Measurements from ENCODE around the gene SGIP1.
"Not testable (repeated sequence)": the region's sequence is repeated elsewhere in the genome, so short reads cannot be mapped to it uniquely, and the experiment has no call there.

The SGIP1 gene

DNA sequence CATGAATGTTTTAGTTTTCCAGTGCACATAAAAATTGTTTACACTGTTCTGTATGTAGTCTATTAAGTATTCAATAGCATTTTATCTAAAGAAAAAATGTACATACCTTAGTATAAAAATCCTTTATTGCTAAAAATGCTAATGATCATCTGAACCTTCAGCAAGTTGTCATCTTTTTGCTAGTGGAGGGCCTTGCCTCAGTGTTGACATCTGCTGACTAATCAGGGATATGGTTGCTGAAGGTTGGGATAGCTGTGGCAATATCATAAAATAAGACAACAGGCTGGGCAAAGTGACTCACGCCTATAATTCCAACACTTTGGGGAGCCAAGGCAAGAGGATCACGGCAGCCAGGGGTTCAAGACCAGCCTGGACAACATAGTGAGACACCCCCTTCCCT is 227.3 kb downstream of the SGIP1 start:
- no peak for DNase-seq

DNA sequence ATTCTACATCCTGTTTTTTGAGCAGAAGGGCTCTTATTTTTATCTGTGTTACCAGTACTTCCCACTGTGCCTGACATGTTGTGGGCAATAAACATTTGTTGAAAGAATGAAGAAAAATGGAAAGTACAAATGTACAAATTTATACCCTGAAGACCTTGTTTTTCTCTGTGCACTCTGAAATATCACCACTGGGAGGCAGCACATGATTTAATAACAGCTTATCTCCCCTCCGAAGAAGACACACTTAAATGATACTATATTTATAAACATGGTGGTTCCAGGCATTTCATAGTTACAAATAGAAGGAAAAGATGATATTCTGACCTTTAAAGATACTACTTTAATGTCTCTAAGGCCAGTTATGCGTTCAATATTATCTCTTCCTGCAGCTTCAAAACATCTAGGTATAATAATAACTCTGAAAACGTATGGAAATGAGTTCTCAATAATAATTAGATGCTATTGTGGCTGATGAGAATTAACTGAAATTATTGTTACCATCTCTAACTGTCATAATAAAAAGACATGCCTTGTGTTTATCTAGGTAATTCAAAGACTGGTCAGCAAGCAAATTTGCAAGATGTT is 231.1 kb downstream of the SGIP1 start:
- peak in 13 of 56 donors; percentile 0 to 73 (median 10) for DNase-seq

DNA sequence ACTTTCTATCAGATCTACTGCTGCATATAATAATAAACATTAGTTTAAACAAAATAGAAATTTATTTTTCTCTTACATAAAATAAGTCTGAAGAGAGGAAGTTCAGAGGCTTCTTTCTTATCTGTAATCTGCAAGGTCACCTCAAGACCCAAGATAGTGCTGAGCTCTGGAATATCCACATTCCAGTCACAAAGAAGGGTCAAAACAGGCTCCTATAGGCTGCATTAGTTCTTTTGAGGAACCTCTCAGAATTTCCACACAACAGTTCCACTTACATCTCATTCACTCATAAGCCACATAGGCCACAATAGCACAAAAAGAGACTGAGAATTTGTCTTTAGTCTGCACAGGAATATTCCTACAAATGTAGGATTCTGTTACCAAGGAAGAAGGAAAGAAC is 233.7 kb downstream of the SGIP1 start:
- no peak for DNase-seq

DNA sequence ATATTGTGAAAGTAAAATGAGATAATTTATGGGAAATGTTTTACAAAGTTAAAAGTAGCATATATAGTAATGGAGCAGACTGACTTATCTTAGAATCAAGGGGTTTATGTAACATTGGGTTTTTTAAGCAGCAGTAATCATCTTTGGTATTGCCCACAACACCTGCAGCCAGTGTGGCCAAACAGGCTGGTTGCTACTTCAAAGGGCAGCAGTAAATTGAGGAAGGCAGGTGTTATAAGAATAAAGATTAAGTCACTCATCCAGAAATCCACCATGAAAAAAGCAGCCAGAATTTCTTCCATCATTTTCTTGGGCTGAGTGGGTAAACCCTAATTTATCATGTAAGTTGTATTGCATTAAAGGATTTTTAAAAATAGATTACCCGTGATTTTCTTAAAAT is 235.0 kb downstream of the SGIP1 start:
- DNase-seq: no peak

DNA sequence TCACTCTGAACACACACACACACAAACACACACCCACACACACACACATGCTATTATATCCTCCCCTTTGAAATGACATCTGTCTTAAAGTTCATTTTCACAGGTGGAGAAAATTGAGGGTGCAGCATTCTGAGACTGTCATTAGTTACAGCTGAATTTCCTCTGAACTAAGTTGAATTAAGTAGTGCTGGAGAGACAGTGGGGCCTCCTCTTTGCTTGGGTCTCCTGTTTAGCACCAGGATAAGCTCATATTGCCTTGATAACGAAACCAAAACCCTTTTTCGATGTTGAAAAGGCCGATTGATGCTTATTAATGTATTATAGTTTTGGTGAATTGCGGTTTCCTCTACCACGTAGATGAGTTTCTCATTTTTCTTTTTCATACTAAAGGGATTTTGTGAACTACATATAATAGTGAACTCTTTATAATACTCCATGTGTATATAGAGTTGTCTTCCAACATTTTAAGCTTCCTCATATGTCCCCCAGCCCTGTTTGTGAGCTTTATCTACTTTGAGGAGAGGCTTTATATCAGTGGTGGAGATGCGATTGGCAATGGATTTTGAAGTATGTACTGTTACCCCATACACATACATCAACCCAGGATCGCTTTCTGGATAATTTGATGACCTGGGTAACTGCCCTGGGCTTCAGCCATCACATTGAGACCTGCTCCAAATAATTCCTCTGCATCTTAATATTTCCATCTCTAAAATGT is 235.7 kb downstream of the SGIP1 start:
- no peak for DNase-seq

DNA sequence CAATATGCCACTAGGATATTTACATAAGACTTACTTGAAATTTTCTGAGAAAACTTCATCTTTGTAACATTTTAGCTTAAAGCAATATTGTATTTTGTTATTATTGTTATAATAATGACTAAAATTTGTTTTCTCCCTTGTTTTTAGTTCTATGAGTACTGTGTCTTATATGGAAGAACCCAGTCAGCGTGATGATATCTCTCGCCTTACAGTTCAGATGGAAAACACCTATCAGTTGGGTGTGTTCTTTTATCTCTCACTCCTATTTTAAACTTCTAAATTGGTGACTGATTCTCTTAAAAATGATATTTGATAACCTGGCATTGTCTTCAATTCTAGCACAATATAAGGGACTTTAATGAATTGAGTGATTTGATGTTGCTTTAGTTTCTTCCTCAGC is 236.3 kb downstream of the SGIP1 start:
- no peak for DNase-seq

DNA sequence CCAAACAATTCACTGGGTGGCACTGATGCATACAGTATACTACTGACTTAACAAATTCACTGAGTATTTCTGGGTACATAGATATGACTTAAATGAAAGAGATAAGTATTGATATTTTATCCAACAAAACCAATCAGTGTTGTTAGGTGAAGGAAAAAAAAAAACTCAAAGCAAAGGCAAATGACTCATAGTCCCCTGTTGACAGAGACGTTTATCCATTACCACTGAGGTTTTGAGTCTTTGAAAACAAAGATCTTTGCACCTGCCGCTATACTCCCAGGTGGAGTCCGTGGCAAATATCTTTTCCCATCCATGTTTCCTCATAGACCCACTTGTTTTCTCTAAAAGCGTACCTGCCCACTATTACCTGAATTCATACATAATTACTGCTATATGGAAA is 236.7 kb downstream of the SGIP1 start:
- DNase-seq: no peak

DNA sequence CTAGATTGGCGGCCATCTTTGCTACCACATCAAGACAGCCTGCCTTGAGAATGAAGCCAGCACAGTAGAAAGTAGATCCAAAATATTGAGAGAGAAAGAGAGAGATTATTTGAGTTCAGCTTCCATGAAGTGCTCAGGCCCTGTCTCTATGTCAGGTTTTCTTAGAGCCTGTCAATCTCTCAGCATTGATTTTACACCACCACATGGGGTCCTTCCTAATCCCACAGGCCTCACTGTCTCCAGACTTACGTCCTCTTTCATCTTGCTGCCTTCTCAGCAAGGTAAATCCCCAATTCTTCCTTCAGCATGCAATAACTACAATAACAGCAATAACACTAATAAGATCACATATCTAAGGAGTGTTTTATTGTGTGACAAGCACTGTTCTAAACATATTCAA is 239.3 kb downstream of the SGIP1 start:
- no peak for DNase-seq

DNA sequence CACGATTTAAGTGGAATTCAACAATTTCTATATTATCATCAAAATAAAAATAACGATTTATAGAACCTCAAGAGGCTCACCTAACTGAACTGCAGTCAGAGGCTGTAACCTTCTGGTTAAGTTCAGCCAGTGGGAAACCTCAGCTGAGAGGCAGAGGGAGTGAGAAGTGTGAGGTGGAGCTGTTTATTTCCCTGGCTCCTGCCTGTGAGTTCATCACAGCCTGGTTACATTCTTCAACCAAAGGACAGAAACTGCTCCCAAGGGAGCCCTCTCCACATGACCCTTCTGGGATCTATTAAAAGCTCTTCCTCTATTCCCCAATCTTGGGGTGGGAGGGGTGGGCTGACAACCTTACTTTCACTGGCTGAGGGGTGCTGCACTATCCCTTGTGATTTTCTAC is 240.5 kb downstream of the SGIP1 start:
- DNase-seq: no peak

DNA sequence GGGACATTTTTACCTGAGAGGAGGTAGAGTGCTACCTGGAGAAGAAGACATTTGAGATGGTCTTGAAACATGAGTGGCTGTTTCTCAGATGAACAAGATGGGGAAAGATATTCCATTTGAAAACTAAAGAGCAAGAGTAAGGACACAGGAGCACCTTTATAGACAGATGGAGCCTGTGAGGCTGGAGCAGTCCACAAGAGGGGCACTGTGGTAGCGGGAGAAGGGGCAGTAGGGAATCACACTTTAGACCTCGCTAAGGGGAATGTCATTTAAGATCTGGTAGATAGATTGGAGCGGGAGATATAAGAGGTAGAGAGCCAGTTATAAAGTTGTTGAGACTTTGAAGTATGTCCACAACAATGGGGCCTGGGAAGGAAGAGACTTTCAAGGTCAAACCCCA is 241.7 kb downstream of the SGIP1 start:
- DNase-seq: no peak

DNA sequence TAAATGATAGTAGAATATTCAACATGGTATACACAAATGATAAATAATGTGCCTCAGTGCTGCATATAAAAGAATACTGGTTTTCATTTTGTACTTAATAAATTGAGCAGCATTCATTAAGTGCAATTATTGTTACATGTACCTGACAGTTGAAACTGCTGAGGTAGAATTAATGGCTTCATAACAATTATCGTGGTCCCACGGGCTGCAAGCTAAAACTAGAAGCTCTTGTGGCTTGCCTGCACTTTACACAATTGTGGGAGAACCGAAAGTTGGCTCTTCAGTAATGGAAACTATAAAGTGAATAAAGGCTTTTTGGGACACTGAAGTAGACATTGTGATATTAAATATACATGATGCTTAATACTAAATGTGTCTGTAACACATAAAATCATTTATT is 243.9 kb downstream of the SGIP1 start:
- DNase-seq: no peak

DNA sequence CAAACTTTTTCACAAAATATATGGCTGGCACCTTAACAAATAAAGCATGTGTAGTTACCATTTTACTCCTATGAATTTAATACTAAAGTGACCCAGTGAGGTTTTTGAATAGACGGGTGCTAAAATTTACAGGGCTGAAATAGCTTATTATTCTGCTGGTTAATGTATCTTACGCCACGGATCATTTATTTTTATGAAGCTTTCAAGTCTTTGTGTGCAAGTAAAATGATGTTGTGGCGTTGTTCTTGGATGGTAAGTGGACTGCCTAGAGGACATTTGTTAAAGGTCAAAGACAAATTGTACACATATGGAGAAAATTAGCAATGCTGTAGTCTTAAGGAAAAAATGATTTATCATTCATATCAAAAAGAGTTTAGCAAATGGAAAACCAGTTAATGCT is 244.3 kb downstream of the SGIP1 start:
- no peak for DNase-seq

DNA sequence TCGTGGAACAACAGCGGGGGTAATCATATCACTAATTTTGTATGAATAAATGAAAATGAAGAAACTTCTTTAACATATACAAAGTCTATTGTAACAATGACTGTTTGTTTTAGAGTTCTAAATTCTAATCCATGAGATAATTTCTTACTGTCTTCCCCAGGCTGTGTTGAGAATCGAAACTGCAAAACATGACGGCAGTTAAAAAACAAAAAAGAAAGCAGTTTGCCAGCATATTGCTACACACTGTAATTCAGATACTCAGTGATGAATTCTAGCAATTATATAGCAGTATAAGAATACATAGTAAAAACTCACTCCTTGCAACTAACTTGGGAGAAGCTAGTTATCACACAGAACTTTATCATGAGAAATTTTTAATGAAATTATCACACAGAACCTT is 245.0 kb downstream of the SGIP1 start:
- DNase-seq: no peak

DNA sequence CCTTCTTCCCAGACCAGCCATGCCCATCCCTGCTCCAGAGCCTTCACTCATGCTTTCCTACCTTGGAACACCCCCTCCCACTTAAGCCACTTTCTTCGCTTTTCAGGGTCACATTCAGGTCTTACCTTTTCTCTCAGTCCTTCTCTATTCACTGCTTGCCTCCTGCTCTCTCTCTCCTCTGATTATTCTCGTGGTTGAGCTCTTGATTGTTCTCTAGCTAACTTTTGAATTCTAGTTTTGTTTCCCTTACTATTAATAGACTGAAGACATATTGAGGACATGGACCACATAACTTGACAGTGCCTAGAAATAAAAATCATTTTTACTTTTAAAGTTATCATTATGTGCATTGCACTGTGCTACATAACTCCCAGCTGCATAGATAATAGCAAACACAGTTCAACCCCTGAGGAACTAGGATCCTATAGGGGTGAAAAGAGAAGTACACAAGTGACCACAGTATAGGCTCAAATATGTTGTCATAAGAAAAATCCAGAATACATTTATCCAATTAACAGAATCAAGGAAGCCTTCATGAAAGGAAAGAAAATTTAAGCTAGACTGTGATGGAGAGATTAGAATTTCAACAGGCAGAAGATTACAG is 245.6 kb downstream of the SGIP1 start:
- no peak for DNase-seq

DNA sequence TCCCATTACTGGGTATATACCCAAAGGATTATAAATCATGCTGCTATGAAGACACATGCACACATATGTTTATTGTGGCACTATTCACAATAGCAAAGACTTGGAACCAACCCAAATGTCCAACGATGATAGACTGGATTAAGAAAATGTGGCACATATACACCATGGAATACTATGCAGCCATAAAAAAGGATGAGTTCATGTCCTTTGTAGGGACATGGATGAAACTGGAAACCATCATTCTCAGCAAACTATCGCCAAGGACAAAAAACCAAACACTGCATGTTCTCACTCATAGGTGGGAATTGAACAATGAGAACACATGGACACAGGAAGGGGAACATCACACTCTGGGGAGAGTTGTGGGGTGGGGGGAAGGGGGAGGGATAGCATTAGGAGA is 251.8 kb downstream of the SGIP1 start:
- DNase-seq: not testable (repeated sequence)

DNA sequence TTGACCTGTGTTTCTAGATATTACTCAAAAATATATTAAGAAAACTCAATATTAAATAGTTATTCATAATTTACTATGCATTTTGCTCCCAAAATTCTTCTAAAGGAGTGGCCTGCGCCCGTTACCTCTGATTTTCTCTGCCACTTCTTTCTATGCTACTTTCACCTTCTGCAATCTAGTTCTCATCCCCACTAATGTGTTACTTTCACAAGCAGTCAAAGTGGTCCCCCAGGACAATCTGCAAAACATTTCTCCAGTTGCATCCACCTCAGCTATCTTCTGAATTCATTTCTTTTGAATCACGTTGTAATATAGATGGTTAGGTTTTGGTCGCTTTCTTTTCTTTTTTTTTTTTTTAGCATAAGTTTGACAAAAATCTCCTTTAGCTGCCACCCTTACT is 253.7 kb downstream of the SGIP1 start:
- no peak for DNase-seq

DNA sequence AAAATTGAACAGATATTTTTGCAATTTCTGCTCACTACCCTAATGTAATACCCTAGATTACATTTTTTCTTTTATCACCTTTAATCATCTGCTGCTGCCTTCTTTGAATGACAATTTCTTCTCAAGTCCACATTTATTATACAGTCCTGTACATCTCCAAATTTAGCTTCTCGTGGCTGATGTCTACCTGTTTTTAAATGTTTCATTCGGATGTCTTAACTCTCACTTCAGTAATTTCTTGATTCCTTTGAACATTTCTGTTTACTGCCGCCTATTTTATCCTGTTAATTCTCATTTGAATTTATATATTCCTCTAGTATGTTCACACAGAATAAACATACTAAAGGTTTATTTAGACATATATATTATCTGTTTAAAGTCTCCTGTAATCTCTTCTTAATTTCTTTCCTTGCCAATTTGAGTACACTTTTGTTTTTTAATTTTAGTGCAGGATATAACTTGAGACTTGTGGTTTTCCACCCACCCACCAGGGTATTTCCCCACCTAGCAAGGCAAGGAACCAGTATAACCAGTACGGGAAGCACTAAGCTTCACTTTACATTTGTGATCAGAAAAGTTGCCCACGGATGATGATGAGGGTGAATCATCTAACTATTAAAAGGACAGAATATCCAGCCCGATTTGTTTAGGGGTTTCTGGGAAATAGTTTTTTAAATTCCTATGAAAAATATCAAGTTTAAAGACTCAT is 254.4 kb downstream of the SGIP1 start:
- DNase-seq: no peak

DNA sequence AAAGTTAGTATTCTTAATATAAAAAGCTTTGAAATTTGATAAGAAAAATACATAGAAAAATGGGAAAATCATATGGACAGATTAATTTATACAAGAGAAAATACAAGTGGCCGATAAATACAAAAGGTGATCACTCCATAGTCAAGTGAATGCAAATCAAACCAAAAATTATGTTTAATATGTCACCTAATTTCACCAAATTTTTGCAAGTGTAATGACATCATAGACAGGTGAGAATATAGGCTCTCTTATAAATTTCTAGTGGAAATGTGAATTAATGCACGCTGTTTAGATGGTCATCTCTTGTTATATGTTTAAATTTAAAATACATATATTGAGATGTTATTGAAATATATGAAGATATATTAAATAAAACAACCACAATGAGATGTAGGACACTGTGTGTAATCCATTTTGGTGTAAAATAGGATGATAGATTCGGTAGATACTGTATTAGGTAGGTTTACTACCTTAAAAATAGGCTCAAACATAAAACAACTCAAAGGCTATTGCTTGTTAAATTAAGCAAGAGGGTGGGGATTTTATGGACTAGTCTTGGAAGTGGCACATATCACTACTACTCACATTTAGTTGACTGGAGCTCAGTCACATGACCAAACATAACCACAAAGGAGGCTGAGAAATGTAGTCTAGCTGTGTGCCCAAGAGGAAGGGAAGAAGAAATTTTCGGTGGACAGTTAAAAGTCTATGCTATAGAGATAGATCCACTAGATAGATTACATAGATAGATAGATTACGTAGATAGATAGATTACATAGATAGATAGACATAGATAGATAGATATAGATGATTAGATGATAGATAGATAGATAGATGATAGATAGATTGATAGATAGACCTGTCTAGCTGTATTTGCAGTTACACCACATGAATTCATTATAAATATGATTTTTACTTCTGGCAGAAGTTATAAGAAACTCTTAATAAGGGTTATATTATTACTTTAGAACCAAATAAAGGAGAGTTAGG is 258.0 kb downstream of the SGIP1 start:
- DNase-seq: no peak

DNA sequence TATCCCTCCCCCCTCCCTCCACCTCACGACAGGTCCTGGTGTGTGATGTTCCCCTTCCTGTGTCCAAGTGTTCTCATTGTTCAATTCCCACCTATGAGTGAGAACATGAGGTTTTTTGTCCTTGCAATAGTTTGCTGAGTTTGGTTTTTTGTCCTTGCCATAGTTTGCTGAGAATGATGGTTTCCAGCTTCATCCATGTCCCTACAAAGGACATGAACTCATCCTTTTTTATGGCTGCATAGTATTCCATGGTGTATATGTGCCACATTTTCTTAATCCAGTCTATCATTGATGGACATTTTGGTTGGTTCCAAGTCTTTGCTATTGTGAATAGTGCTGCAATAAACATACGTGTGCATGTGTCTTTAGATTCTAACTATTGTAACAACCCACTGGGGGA is 261.9 kb downstream of the SGIP1 start:
- DNase-seq: not testable (repeated sequence)
